H9 (cell line): Measurements from ENCODE around the gene TPRG1. TPM values are rescaled to one million over a fixed set of nuclear protein-coding genes. Genes with fewer than 3 reads are reported as not detected.

Experiments
- DNase-seq: peaks from one replicate; pipeline ENCODE4 v3.0.0-alpha.2; 2017
- H2AFZ ChIP-seq: one replicate; pipeline ENCODE4 v1.6.1; 2013; ENCODE audit warnings: mild to moderate bottlenecking, low read length, control low read depth, moderate library complexity
- H2AK5ac ChIP-seq: 2 replicates; pipeline ENCODE4 v1.6.1; 2013; ENCODE audit warnings: low read length, control low read depth, mixed read lengths; ENCODE audit not compliant: insufficient read length
- H2BK120ac ChIP-seq: one replicate; pipeline ENCODE4 v1.6.1; 2013; ENCODE audit warnings: low read depth, mild to moderate bottlenecking, low read length, control low read depth, inconsistent platforms; ENCODE audit not compliant: poor library complexity, severe bottlenecking
- H2BK12ac ChIP-seq: 2 replicates; pipeline ENCODE4 v1.6.1; 2013; ENCODE audit warnings: low read length, control low read depth, mixed read lengths, low read depth; ENCODE audit not compliant: insufficient read length
- H2BK15ac ChIP-seq: 2 replicates; pipeline ENCODE4 v1.6.1; 2013; ENCODE audit warnings: low read depth, low read length, control low read depth
- H2BK20ac ChIP-seq: one replicate; pipeline ENCODE4 v1.6.1; 2013; ENCODE audit warnings: low read depth, mild to moderate bottlenecking, low read length, control low read depth, inconsistent platforms; ENCODE audit not compliant: poor library complexity, severe bottlenecking
- H2BK5ac ChIP-seq: 2 replicates; pipeline ENCODE4 v1.6.1; 2013; ENCODE audit warnings: low read length, control low read depth, mixed read lengths; ENCODE audit not compliant: insufficient read length
- H3K14ac ChIP-seq: 2 replicates; pipeline ENCODE4 v1.6.1; 2013; ENCODE audit warnings: low read length, control low read depth; ENCODE audit not compliant: insufficient read depth
- H3K18ac ChIP-seq: 2 replicates; pipeline ENCODE4 v1.6.1; 2013; ENCODE audit warnings: low read depth, mild to moderate bottlenecking, mixed read lengths, low read length, control low read depth; ENCODE audit not compliant: insufficient read length
- H3K23ac ChIP-seq: 2 replicates; pipeline ENCODE4 v1.6.1; 2013; ENCODE audit warnings: low read length, control low read depth, mixed read lengths, low read depth; ENCODE audit not compliant: insufficient read length
- H3K23me2 ChIP-seq: 2 replicates; pipeline ENCODE4 v1.6.1; 2013; ENCODE audit warnings: low read depth, mild to moderate bottlenecking, mixed read lengths, low read length, control low read depth; ENCODE audit not compliant: insufficient read length, poor library complexity, severe bottlenecking
- H3K27ac ChIP-seq: 2 replicates; pipeline ENCODE4 v1.5.1; 2013; ENCODE audit warnings: low read length, control low read depth, mixed read lengths, low read depth; ENCODE audit not compliant: insufficient read length
- H3K27me3 ChIP-seq: 2 replicates; pipeline ENCODE4 v1.6.1; 2013; ENCODE audit warnings: low read length, control low read depth, inconsistent platforms; ENCODE audit not compliant: insufficient read depth
- H3K4ac ChIP-seq: 2 replicates; pipeline ENCODE4 v1.6.1; 2013; ENCODE audit warnings: low read depth, mild to moderate bottlenecking, control low read depth, inconsistent platforms, low read length, moderate library complexity
- H3K4me1 ChIP-seq: 2 replicates; pipeline ENCODE4 v1.6.1; 2013; ENCODE audit warnings: low read length, control low read depth, inconsistent platforms; ENCODE audit not compliant: insufficient read depth
- H3K4me2 ChIP-seq: 2 replicates; pipeline ENCODE4 v1.6.1; 2013; ENCODE audit warnings: low read length, control low read depth, mixed read lengths; ENCODE audit not compliant: insufficient read length, insufficient read depth
- H3K56ac ChIP-seq: 2 replicates; pipeline ENCODE4 v1.6.1; 2013; ENCODE audit warnings: low read depth, mild to moderate bottlenecking, mixed read lengths, low read length, control low read depth; ENCODE audit not compliant: insufficient read length
- H3K79me1 ChIP-seq: 2 replicates; pipeline ENCODE4 v1.6.1; 2013; ENCODE audit warnings: low read depth, mild to moderate bottlenecking, moderate library complexity, low read length, control low read depth, inconsistent platforms; ENCODE audit not compliant: insufficient read depth, poor library complexity, severe bottlenecking
- H3K79me2 ChIP-seq: 2 replicates; pipeline ENCODE4 v1.6.1; 2013; ENCODE audit warnings: low read length, control low read depth, inconsistent platforms; ENCODE audit not compliant: insufficient read depth
- H3K9ac ChIP-seq: 2 replicates; pipeline ENCODE4 v1.6.1; 2013; ENCODE audit warnings: low read length, control low read depth, mixed read lengths; ENCODE audit not compliant: insufficient read length; ENCODE audit errors: extremely low read depth
- H3K9me3 ChIP-seq: one replicate; pipeline ENCODE4 v1.6.1; 2013; ENCODE audit warnings: low read depth, low read length, inconsistent platforms; ENCODE audit not compliant: control insufficient read depth
- H3T11ph ChIP-seq: one replicate; pipeline ENCODE4 v1.6.1; 2013; ENCODE audit warnings: mild to moderate bottlenecking, low read length, control low read depth, inconsistent platforms
- H4K20me1 ChIP-seq: one replicate; pipeline ENCODE4 v1.6.1; 2013; ENCODE audit not compliant: control insufficient read depth, insufficient read length, insufficient read depth
- H4K5ac ChIP-seq: 2 replicates; pipeline ENCODE4 v1.6.1; 2013; ENCODE audit warnings: low read depth, mild to moderate bottlenecking, mixed read lengths, low read length, control low read depth; ENCODE audit not compliant: insufficient read length
- H4K8ac ChIP-seq: replicated peaks from 2 replicates; pipeline ENCODE4 v1.6.1; 2013; ENCODE audit warnings: low read length, control low read depth, mixed read lengths, low read depth; ENCODE audit not compliant: insufficient read length
- H4K91ac ChIP-seq: 2 replicates; pipeline ENCODE4 v1.6.1; 2013; ENCODE audit warnings: low read depth, mild to moderate bottlenecking, moderate library complexity, mixed read lengths, low read length, control low read depth; ENCODE audit not compliant: insufficient read length
- H3K27ac Mint-ChIP-seq, 3 experiments: 2 replicates in 2 of 3; 3 replicates in 1 of 3; pipeline ENCODE4 v1.8.0; 2020 to 2021; ENCODE audit warnings: mixed read lengths in 3 of 3, mild to moderate bottlenecking in 1 of 3, moderate library complexity in 1 of 3
- H3K27me3 Mint-ChIP-seq: 2 replicates; pipeline ENCODE4 v1.8.0; 2021; ENCODE audit warnings: low read depth, mild to moderate bottlenecking, moderate library complexity, mixed read lengths
- H3K36me3 Mint-ChIP-seq, 3 experiments: 2 replicates in 2 of 3; 3 replicates in 1 of 3; pipeline ENCODE4 v1.8.0; 2020 to 2021; ENCODE audit warnings: low read depth in 3 of 3, mixed read lengths in 3 of 3; ENCODE audit not compliant: insufficient read depth in 1 of 3
- H3K4me1 Mint-ChIP-seq, 2 experiments: 2 replicates each; pipeline ENCODE4 v1.8.0; 2020; ENCODE audit warnings: mixed read lengths in 2 of 2
- H3K4me3 Mint-ChIP-seq, 2 experiments: 2 replicates in 1 of 2; 3 replicates in 1 of 2; pipeline ENCODE4 v1.8.0; 2020 to 2021; ENCODE audit warnings: mild to moderate bottlenecking in 2 of 2, mixed read lengths in 2 of 2, moderate library complexity in 1 of 2
- H3K9me3 Mint-ChIP-seq, 2 experiments: 2 replicates in 1 of 2; 3 replicates in 1 of 2; pipeline ENCODE4 v1.8.0; 2020; ENCODE audit warnings: mild to moderate bottlenecking in 2 of 2, mixed read lengths in 2 of 2, moderate library complexity in 1 of 2
- WGBS: extraction: QIAGEN DNeasy Blood & Tissue Kit; methylation state at CpG from one replicate; pipeline ENCODE4 v1.1.7; 2013; ENCODE audit warnings: missing lambda C conversion rate, low lambda C conversion rate, mixed read lengths; ENCODE audit not compliant: insufficient read length; ENCODE audit errors: extremely low coverage; 5-methylcytosine and 5-hydroxymethylcytosine counted together
- total RNA-seq: library from RNA; stranded (reverse); gene quantifications from 2 replicates; pipeline ENCODE4 v1.2.1, GENCODE V29; 2021
- TF ChIP-seq, protein P1 (sequence below): fragments of 200-600 bp; sonication (generic); conservative IDR thresholded peaks from 3 replicates; pipeline ENCODE4 v1.8.0; 2021; ENCODE audit warnings: antibody characterized with exemption, mild to moderate bottlenecking

The TPRG1 gene
- total RNA-seq, 1 experiment from 2014 or later: 0.66 TPM

DNA sequence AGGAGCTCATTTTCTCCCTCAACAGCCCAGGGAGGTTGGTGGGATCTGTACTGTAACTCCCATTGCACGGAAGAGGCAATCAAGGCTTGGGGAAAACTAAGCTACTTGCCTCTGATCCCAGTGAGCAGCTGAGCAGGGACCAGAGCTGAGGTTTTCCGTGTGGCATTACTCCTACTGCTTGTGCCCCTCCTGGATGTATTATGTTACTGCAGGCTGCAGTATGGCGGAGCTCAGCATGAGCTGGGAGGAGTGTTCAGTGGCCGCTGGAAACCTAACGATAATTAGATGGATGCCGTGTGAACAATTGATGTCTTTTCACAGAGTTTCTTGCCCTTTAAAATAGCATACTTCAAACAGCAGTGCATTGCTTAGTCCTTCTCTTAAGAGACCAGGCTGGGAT is 2.0 kb upstream of the TPRG1 start:
- H3K4me1 Mint-ChIP-seq: peaks cover 14 to 21% of the 10 kb centered on the region in 2 experiments
- Histone ChIP-seq H3K27me3 (no peaks in the 10 kb centered on the region), H3K27ac (no peak overlapping the region), H3K56ac (no peak overlapping the region), H3K4me2 (no peak overlapping the region), H2BK20ac (no peak overlapping the region), H3K79me1 (no peaks in the 10 kb centered on the region), H2BK15ac (no peak overlapping the region), H4K91ac (no peak overlapping the region), H2BK120ac (no peak overlapping the region), H3T11ph (no peak overlapping the region), H3K9ac (no peak overlapping the region), H2BK5ac (no peak overlapping the region), H3K23ac (no peak overlapping the region), H4K8ac (no peak overlapping the region), H3K18ac (no peak overlapping the region), H3K79me2 (no peaks in the 10 kb centered on the region), H4K5ac (no peak overlapping the region), H3K4me1 (peaks cover 2% of the 10 kb centered on the region; the same call in 1 of the 2 replicates), H2AFZ (no peak overlapping the region), H3K4ac (no peak overlapping the region), H3K23me2 (no peaks in the 10 kb centered on the region), H2AK5ac (no peak overlapping the region), H2BK12ac (no peak overlapping the region), H3K14ac (no peak overlapping the region; the same call in 1 of the 2 replicates), H3K9me3 (no peaks in the 10 kb centered on the region), H4K20me1 (no peaks in the 10 kb centered on the region)
- no peak overlapping the region for H3K4me3 Mint-ChIP-seq
- TF ChIP-seq, protein P1, sequence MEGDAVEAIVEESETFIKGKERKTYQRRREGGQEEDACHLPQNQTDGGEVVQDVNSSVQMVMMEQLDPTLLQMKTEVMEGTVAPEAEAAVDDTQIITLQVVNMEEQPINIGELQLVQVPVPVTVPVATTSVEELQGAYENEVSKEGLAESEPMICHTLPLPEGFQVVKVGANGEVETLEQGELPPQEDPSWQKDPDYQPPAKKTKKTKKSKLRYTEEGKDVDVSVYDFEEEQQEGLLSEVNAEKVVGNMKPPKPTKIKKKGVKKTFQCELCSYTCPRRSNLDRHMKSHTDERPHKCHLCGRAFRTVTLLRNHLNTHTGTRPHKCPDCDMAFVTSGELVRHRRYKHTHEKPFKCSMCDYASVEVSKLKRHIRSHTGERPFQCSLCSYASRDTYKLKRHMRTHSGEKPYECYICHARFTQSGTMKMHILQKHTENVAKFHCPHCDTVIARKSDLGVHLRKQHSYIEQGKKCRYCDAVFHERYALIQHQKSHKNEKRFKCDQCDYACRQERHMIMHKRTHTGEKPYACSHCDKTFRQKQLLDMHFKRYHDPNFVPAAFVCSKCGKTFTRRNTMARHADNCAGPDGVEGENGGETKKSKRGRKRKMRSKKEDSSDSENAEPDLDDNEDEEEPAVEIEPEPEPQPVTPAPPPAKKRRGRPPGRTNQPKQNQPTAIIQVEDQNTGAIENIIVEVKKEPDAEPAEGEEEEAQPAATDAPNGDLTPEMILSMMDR: peak; percentile 62
- peak; percentile 60 for DNase-seq
- no CpG with 5 or more reads among the region's 6 CpGs for WGBS
- H3K27me3 Mint-ChIP-seq: no peaks in the 10 kb centered on the region
- no peaks in the 10 kb centered on the region for H3K9me3 Mint-ChIP-seq
- no peak overlapping the region; a peak in 1 of 7 replicates for H3K27ac Mint-ChIP-seq
- no peaks in the 10 kb centered on the region for H3K36me3 Mint-ChIP-seq
